ENCODE data around the gene CA14.
"Not testable (repeated sequence)": the region's sequence is repeated elsewhere in the genome, so short reads cannot be mapped to it uniquely, and the experiment has no call there.

CA14 gene

GRCh38 chr1:150236614-150237100, 20.9 kb upstream of the CA14 start:
- DNase-seq = no peak

DNA sequence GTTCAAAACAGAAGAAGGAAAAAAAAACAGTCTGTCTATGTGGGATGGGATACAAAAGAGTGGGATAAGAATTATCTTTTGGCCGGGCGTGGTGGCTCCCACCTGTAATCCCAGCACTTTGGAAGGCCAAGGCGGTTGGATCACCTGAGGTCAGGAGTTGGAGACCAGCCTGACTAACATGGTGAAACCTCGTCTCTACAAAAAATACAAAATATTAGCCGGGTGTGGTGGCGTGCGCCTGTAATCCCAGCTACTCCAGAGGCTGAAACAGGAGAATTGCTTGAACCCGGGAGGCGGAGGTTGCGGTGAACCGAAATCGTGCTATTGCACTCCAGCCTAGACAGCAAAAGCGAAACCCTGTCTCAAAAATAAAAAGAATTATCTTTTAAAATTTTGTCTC, 20.4 kb upstream of the CA14 start:
- not testable (repeated sequence) for DNase-seq

DNA sequence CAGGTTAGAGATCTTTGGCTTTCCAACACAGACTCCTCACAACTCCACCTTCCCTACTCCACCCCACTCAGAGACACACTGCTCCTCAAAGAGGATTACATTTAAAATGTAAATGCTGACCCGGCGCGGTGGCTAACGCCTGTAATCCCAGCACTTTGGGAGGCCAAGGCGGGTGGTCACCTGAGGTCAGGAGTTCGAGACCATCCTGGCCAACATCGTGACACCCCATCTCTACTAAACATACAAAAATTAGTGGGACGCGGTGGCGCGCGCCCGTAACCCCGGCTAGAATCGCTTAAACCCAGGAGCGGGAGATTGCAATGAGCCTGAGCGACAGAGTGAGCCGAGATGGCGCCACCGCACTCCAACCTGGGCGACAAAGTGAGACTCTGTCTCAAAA, 19.8 kb upstream of the CA14 start:
- DNase-seq = no peak

GRCh38 chr1:150243003-150243402, 14.6 kb upstream of the CA14 start:
- DNase-seq = no peak

- no peak for DNase-seq
Observed at GRCh38 chr1:150249936-150250335, 7.6 kb upstream of the CA14 start.

GRCh38 chr1:150256198-150256553, 1.4 kb upstream of the CA14 start:
- DNase-seq = no peak

DNA sequence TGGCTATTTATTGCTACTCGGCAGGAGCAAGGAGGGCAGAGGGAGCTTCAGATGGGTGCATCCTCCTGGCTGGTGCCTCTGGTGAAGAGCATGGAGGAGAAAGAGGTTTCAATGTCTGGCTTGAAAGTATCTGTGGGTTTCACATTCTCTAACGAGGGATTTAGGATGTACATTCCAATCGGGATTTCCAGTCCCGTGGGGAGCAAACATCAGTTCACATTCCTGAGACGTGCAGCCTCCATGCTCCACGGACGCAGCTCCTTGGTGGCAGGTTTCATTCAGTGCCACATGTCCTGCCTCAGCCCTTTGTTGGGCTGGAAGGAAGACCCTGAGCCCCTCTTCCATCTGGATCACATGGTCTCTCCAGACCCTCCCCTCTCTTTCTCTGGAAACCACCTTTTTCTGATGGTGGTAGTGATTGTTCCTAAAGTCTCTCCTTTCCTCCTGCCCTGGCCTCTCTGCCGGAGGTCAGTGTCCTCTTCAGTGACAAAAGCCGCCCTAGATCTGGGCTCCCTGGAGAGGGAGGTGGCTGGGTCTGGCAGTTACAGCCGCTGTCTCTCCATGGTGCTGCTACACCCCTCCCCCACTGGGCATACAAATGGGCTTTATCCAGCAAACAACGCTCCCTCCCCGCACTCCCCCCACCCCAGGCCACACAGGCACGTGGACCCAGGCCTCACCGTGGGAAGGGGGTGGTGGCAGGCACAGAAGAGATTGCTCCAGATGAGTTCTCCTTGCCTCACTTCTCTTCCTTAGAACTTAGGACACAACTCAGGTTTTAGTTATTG, 826 bp upstream of the CA14 start:
- no peak for DNase-seq

DNA sequence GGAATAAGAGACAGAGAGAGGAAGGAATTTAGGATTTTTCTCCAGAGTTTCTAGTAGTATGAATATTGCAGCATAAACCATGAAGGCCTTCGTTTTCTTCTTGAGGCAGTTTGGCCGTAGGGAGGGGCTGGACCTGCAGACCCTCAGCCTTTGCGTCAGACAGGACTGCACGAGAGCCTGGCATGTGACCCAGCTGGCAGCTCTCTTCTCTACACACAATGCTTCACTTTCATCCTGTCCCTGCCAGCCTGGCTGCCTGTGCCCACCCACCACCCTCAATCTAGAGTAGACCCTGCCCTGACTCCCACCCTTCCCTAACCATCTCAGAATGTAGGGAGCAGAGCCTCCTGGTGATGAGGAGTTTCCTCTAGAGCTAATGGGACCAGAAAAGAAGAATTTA, 1.6 kb downstream of the CA14 start:
- DNase-seq = no peak

- DNase-seq = peak; percentile 67
Observed at GRCh38 chr1:150259758-150260669, 2.4 kb downstream of the CA14 start.

GRCh38 chr1:150261367-150261766, 3.8 kb downstream of the CA14 start:
- DNase-seq = no peak

- no peak for DNase-seq
Observed at GRCh38 chr1:150262388-150263320, 5.1 kb downstream of the CA14 start.

- DNase-seq = no peak
Observed at GRCh38 chr1:150263549-150263948, 6.0 kb downstream of the CA14 start.

DNA sequence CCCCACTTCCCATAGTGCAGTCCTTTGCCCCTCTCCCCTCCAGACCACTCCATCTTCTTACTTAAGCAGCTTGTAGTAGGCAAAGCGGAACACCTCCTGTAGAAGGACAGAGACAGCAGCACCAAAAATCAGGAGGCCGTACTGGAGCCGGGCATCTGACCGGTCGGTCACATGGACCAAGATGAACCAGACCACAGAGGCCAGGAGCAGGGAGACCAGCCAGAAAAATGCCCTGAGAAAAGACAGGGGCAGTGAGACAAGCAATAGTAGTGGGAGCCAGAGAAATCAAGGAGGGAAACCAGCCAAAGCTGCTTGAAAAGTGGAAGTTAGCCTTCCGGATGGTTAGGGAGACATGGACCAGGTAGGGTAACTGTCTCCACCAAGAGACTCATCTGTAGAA, 10.3 kb downstream of the CA14 start:
- DNase-seq = no peak

DNA sequence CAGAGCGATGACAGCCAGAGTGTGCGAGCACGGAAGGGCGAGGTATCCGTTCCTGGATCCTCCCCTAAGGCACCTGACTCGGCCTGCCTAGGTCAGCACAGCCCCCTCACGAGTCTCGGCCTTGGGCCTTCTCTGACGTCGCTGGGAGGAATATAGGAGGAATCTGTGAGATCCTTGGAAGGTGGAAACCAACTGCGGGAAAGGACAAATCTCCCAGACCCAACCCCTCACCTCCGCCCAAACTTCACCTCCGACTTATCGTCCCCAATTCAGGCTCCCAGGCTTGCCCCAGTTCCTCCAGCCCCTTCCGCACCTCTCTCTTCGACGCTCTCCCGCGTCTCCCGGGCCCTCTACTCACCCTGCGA, 10.7 kb downstream of the CA14 start:
- DNase-seq = no peak

DNA sequence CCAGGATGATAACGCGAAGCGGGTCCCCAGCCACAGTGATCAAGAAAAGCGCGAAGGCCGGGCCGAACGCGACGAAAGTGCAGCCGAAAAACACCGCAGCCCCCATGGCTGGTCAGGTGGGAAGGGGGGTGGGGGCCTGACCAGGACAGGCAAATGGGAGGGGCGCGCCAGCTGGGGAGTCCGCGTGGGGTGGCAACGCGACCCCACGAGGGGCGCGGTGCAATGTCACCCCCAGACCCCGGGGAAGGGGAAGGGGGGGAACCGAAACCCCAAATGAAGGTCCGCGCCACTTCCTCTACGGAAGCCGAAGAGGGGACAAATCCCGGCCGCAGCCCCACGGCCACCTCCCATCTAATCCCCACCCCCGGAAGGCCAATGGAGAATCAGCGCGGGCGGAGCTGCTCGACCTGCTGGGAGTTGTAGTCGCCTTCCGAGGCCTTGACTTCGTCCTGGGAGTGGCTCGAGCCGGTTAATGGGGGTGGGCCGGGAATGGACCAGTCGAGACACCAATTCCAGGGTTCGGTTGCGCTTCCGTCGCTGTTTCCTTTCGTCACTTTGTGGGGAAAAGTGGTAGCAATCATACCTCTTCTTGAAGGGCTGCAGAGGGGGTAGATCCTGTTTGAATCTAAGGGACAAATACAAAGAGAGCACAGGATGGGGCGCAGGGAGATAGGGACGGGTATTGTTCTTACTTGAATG, 11.3 kb downstream of the CA14 start, which contains the start of gene APH1A:
Gene APH1A, minus strand, starts transcription at position 312 of the 699 bp plus-strand sequence. Its CDS starts 206 bp downstream, at position 106.
- peak; percentile 97 for DNase-seq

DNA sequence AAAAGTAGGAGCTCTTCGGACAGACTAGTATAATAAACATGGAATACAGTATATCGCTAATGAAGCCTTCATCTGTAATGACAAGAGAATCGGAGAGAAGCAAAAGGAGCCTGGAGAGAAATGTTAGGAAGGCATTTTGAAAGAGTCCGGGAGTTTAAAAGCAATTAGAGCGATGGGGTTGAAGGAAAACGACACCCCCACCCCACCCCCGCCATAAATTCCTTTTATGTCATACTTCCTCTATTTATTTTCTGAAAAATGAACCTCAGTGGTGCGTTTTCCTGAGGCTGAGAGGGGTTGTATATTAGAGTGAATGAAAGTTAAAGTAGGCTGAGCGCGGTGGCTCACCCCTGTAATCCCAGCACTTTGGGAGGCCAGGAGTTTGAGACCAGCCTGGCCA, 11.9 kb downstream of the CA14 start:
- no peak for DNase-seq

- no peak for DNase-seq
Observed at GRCh38 chr1:150271291-150271959, 13.9 kb downstream of the CA14 start.

- no peak for DNase-seq
Observed at GRCh38 chr1:150273311-150273710, 15.7 kb downstream of the CA14 start.

DNA sequence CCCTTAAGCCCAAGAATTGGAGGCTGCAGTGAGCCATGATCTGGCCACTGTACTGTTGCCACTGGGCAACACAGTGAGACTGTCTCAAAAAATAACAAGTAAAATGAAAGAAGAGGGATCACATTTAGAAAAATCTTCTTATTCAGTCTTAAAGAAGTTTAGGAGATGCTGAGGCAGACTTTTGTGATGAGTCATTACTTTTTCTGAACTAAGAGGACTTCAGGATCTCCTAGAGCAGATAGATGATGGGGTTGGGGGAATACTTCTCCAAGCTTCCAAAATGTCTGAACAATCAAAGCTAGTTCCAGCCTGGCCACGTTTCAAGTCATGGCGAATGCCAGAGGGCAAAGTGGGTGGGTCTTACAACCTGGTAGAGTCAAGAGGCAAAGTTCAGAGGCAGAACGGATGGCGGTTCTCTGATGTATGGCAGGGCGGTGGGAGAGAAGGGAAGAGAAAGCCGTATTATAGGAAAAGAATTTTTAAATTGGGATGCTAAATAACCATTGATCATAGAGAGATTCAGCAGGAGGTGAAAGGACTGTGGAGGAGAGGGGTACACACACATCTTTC, 22.6 kb downstream of the CA14 start:
- DNase-seq = no peak

GRCh38 chr1:150281221-150281757, 23.7 kb downstream of the CA14 start:
- DNase-seq = peak; percentile 67
